ENCODE measurements around the gene MYT1. TPM values are rescaled to one million over a fixed set of nuclear protein-coding genes. Genes with fewer than 3 reads are reported as not detected.

The MYT1 gene
- total RNA-seq, 1 experiment from 2014 or later: 7.1 TPM

- Histone ChIP-seq H3K4me2 (ENCODE audit: low read length) (no peak overlapping the region), H3K9me2 (ENCODE audit: insufficient read depth) (no peaks in the 10 kb centered on the region), H3K27me3 (ENCODE audit: insufficient read depth, low read length) (no peaks in the 10 kb centered on the region), H3K9ac (ENCODE audit: low read length) (no peak overlapping the region), H3K4me3 (replicated peaks in 1 of 2; ENCODE audit: low read depth in 1 of 2, low read length in 2 of 2) (no peak overlapping the region), H3K79me2 (ENCODE audit: insufficient read depth, low read length) (no peaks in the 10 kb centered on the region), H3K4me1 (ENCODE audit: control insufficient read depth in 1 of 2, insufficient read depth in 2 of 2, low read length in 2 of 2) (no peaks in the 10 kb centered on the region), H3K27ac (ENCODE audit: low read depth, low read length) (no peak overlapping the region), H3K9me3 (ENCODE audit: control insufficient read depth in 1 of 2, insufficient read depth in 1 of 2, low read depth in 1 of 2, low read length in 2 of 2) (peaks cover under 1 to 4% of the 10 kb centered on the region in 2 experiments; a peak in 1 of 4 replicates), H4K20me1 (ENCODE audit: insufficient read depth) (no peaks in the 10 kb centered on the region), H2AFZ (ENCODE audit: low read depth, low read length, poor library complexity, severe bottlenecking) (no peak overlapping the region), H3K36me3 (ENCODE audit: control insufficient read depth in 1 of 2, insufficient read depth in 2 of 2, low read length in 2 of 2) (no peaks in the 10 kb centered on the region; a peak in 1 of 4 replicates)
- no TSS peak for BruUV-seq (replicated peaks)
- ATAC-seq: no peak
- intact Hi-C loops (cut with micrococcal nuclease): no loop called here
- TF ChIP-seq EGR1 (IDR thresholded peaks at IDR 0.05; ENCODE audit: low read depth) (no peak), EZH2phosphoT487 (IDR thresholded peaks at IDR 0.05; ENCODE audit: borderline replicate concordance) (no peak), ZNF274 (IDR thresholded peaks at IDR 0.05; ENCODE audit: low read depth, low read length) (no peak), SP1 (IDR thresholded peaks at IDR 0.05; ENCODE audit: low read depth) (no peak), TCF7L2 (IDR thresholded peaks at IDR 0.05; ENCODE audit: borderline replicate concordance, extremely low read depth, insufficient read depth, insufficient read length) (no peak), POLR2A (IDR thresholded peaks at IDR 0.05; ENCODE audit: borderline replicate concordance, extremely low read depth, insufficient read depth, insufficient read length) (no peak), ATF3 (IDR thresholded peaks at IDR 0.05) (no peak), REST (IDR thresholded peaks at IDR 0.05; ENCODE audit: low read depth) (no peak), YY1 (IDR thresholded peaks at IDR 0.05; ENCODE audit: extremely low read depth, insufficient replicate concordance, low read depth, low read length) (no peak), CEBPB (IDR thresholded peaks at IDR 0.05; ENCODE audit: low read depth) (no peak), POLR2AphosphoS5 (IDR thresholded peaks at IDR 0.05; ENCODE audit: low read depth, low read length) (no peak), SRF (IDR thresholded peaks at IDR 0.05; ENCODE audit: low read depth) (no peak), JUND (IDR thresholded peaks at IDR 0.05) (no peak)
- TF ChIP-seq, protein P1, sequence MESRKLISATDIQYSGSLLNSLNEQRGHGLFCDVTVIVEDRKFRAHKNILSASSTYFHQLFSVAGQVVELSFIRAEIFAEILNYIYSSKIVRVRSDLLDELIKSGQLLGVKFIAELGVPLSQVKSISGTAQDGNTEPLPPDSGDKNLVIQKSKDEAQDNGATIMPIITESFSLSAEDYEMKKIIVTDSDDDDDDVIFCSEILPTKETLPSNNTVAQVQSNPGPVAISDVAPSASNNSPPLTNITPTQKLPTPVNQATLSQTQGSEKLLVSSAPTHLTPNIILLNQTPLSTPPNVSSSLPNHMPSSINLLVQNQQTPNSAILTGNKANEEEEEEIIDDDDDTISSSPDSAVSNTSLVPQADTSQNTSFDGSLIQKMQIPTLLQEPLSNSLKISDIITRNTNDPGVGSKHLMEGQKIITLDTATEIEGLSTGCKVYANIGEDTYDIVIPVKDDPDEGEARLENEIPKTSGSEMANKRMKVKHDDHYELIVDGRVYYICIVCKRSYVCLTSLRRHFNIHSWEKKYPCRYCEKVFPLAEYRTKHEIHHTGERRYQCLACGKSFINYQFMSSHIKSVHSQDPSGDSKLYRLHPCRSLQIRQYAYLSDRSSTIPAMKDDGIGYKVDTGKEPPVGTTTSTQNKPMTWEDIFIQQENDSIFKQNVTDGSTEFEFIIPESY (IDR thresholded peaks at IDR 0.05; ENCODE audit: extremely low read depth, insufficient replicate concordance, low read length): no peak
- TF ChIP-seq, protein P2, sequence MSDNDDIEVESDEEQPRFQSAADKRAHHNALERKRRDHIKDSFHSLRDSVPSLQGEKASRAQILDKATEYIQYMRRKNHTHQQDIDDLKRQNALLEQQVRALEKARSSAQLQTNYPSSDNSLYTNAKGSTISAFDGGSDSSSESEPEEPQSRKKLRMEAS (IDR thresholded peaks at IDR 0.05): no peak
- TF ChIP-seq, protein P3, sequence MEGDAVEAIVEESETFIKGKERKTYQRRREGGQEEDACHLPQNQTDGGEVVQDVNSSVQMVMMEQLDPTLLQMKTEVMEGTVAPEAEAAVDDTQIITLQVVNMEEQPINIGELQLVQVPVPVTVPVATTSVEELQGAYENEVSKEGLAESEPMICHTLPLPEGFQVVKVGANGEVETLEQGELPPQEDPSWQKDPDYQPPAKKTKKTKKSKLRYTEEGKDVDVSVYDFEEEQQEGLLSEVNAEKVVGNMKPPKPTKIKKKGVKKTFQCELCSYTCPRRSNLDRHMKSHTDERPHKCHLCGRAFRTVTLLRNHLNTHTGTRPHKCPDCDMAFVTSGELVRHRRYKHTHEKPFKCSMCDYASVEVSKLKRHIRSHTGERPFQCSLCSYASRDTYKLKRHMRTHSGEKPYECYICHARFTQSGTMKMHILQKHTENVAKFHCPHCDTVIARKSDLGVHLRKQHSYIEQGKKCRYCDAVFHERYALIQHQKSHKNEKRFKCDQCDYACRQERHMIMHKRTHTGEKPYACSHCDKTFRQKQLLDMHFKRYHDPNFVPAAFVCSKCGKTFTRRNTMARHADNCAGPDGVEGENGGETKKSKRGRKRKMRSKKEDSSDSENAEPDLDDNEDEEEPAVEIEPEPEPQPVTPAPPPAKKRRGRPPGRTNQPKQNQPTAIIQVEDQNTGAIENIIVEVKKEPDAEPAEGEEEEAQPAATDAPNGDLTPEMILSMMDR (IDR thresholded peaks at IDR 0.05 in 2 of 3, conservative IDR thresholded peaks at IDR 0.05 in 1 of 3; ENCODE audit: borderline replicate concordance in 1 of 3, insufficient read depth in 1 of 3, low read depth in 2 of 3, low read length in 2 of 3): no peak
- RAD21 ChIA-PET (ENCODE audit: low non-redundant PET in 1 of 2, low total read pairs in 2 of 2, uncharacterized antibody in 2 of 2, unreplicated experiment in 2 of 2): no interaction called here
- CTCF ChIA-PET: no interaction called here
- POLR2A ChIA-PET: interaction anchor here (1.3 kb wide), 1 partner anchor 23 kb away, joined by 3 read pairs; the partner anchor contains the start of gene PCMTD2
- DNase-seq (ENCODE audit: low read depth, low spot score): no peak
Measured at GRCh38 chr20:64278317-64278681, 114.0 kb downstream of the MYT1 start.

All from HCT116 (cell line).